ENCODE measurements around the gene TGFB1I1.

TGFB1I1 gene

GRCh38 chr16:31452631-31453106 is 19.3 kb upstream of the TGFB1I1 start:
- no peak for DNase-seq (ENCODE audit: low spot score)

DNA sequence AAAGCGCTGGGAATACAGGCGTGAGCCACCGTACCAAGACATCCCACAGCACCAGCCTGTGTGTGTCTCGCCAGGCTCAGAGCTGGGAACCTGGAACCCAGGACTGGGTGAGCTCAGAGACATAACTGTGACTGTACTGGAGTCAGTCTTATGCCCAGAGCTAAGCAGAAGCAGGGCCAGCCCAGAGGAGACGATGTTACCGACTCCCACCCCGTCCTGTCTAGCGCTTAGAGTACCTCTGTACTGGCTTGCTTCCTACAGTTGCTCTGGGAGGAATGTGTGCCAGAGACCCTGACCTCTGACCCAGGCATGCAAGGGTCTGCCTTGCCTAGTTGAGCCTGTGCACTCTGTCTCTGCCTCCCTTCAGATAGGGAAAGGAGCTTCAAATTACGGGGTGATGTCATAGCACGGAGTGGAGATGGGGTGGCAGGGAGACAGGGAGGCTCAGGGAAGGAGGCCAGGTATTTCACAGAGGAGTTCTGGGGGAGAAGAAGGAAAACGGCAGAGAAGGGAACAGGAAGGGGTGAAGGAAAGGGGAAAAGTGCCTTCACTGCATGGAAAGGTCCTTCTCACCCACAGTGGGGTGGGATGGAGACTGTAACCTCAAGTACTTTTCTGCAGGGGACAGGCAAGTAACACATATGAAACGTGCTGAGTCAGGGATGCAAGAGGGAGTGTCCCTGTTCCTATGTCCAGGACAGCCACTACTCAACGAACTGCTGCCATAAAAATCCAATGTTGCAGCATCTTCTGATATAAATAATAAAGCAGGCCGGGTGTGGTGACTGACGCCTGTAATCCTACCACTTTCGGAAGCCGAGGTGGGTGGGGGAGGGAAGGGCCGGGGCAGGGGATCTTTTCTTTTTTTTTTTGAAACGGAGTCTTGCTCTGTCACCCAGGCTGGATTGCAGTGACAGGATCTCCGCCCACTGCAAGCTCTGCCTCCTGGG is 18.4 kb upstream of the TGFB1I1 start:
- DNase-seq (ENCODE audit: low spot score), result no peak

DNA sequence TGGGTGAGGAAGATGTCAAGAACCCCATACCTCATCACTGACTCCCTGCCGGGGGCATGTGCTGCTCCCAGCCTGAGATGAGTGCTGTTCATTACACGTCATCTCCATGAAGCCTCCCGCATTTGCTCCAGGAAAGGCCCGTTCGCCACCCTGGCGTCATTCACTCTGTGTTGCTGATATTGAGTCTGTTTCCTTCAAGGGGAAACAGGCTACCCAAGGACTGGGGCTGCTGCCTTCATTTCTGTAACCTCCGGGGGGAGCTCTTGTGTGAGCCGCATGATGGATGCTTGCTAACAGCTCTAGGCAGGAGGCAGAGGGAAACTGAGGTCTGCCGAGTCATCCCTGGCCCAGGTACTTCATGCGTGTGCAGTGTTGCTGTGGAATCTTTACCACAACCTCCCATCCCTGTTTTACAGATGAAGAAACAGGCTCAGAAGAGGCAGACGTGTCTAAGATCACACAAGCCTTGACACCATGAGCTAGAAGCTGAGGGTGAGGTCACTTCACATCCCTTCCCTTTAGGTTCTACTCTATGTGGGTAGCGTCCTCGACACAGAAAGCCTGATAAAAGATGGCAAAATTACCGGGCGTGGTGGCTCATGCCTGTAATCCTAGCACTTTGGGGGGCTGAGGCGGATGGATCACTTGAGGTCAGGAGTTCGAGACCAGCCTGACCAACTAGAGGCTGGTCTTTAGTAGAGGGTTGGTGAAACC is 16.2 kb upstream of the TGFB1I1 start:
- DNase-seq (ENCODE audit: low spot score), result peak; percentile 60

- DNase-seq (ENCODE audit: low spot score), result no peak
Observed at GRCh38 chr16:31456988-31457360, 15.0 kb upstream of the TGFB1I1 start.

DNA sequence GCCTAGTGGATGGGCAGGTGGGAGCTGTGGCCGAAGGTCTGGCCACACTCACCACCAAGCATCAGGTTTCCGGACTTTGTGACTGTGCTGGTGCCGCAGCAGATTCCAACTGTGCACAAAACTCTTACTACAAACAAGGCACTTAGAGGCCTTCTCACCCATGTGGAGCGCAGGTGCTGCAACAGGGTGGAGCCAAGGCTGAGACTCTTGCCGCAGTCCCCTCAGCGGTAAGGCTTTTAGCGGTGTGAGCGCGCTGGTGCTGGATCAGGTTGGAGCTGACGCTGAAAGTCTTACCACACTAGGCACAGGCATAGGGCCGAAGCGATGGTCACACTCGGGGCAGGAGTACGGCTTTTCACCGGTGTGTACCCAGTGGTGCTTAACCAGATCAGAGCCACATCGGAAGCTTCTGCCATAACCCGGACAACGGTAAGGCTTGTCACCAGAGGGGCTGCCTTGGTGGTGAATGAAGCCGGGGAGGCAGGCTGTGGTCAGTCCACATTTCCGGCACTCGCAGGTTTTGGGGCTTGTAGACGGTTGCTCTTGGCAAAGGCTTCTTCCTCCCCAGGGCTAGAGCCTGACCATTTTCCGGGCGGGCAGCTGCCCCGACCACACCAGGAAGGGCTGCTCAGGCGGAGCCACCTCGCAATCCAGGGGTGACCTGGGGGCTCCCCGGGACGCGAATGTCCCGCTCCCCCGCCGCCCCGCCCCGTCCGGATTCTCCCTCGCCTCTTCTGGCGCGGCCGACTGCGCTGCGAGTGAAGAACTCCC is 13.7 kb upstream of the TGFB1I1 start:
- peak; percentile 54 for DNase-seq (ENCODE audit: low spot score)

- DNase-seq (ENCODE audit: low spot score), result peak; percentile 99
Observed at GRCh38 chr16:31458844-31459686, 12.9 kb upstream of the TGFB1I1 start, which contains the start of gene ARMC5. Gene ARMC5, plus strand, starts transcription at chr16:31459501. Its CDS starts 24 bp downstream, at chr16:31459525.

GRCh38 chr16:31459687-31460581 is 12.0 kb upstream of the TGFB1I1 start:
- peak; percentile 99 for DNase-seq (ENCODE audit: low spot score)

DNA sequence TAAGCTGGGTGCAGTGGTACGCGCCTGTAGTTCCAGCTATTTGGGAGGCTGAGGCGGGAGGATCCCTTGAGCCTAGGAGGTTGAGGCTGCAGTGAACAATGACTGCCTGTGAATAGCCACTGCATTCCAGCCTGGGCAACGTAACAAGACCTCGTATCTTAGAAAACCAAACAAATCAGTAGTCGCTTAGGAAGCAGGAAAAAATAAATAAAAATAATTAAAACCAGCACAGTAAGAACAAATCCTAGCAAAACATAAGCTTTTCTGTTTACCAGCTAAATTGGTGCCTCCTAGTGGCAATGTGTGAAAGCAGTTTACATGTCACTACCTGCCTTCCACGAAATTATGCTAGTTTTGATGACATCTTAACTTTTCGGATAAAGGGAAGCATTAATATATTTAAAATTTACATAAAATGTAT is 11.4 kb upstream of the TGFB1I1 start:
- DNase-seq (ENCODE audit: low spot score), result peak; percentile 46

GRCh38 chr16:31461201-31461920 is 10.6 kb upstream of the TGFB1I1 start:
- no peak for DNase-seq (ENCODE audit: low spot score)

DNA sequence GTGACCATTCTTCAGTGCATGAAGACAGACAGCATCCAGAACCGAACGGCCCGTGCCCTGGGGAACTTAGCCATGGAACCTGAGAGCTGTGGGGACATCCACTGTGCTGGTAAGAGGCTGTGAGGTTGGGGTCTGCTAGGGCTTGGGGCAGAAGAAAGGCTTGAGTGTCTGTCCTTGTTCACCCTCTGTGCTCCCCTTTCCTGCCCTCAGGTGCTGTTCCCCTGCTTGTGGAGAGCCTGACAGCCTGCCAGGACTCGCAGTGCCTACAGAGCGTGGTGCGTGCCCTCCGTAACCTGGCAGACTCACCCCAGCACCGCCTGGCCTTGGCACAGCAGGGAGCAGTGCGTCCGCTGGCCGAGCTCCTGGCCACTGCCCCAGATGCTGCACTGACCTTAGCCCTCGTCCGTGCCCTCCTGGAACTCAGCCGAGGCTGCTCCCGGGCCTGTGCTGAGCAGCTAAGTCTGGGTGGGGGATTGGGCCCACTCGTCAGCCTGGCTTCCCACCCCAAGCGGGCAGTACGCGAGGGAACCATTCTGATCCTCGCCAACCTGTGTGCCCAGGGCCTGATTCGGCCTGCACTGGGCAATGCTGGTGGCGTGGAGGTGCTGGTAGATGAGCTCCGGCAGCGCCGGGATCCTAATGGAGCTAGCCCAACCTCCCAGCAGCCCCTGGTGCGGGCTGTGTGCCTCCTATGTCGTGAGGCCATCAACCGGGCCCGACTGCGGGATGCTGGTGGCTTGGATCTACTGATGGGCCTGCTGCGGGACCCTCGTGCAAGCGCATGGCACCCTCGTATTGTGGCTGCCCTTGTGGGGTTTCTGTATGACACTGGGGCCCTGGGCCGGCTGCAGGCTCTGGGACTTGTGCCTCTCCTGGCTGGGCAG is 9.8 kb upstream of the TGFB1I1 start:
- no peak for DNase-seq (ENCODE audit: low spot score)

DNA sequence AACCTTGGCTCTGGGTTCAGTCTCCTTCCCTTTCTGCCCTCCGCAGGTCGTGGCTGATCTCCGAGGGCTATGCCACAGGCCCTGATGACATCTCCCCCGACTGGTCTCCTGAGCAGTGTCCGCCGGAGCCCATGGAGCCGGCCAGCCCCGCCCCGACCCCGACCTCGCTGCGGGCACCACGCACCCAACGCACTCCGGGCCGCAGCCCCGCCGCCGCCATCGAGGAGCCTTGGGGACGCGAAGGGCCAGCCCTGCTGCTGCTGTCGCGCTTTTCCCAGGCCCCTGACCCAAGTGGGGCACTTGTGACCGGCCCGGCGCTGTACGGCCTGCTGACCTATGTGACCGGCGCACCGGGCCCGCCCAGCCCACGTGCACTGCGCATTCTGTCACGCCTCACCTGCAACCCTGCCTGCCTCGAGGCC is 7.6 kb upstream of the TGFB1I1 start:
- DNase-seq (ENCODE audit: low spot score), result no peak

- no peak for DNase-seq (ENCODE audit: low spot score)
Observed at GRCh38 chr16:31464781-31465260, 7.1 kb upstream of the TGFB1I1 start.

GRCh38 chr16:31465788-31466370 is 6.1 kb upstream of the TGFB1I1 start:
- no peak for DNase-seq (ENCODE audit: low spot score)

GRCh38 chr16:31466381-31466841 is 5.5 kb upstream of the TGFB1I1 start:
- no peak for DNase-seq (ENCODE audit: low spot score)

DNA sequence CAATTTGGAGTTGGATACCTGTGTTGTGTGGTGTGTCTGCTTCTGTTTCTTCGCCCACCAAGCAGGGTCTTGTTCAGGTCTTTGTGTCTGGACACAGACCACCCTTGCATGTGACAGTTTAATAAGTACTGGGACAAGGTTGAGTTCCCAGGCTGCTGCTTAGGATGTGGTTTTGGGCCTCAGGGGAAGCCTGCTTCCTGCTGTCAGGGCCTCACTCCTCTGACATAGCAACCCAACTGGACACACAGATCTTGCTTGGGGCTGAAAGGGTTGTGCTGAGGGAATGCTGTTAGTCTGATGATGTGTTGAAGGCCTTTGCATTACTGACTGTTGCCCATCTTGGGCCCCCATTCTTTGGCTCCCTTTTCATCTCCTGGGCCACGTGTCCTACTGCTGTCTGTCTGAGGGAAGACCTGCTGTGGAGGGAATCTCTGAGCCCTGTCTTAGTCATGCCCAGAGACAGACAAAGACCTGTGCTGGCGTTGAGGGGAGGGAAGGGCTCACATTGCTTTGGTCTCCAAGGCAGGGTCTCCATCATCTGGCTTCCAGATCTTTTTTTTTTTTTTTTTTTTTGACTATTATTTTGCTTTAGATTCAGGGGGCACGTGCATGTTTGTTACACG is 4.7 kb upstream of the TGFB1I1 start:
- no peak for DNase-seq (ENCODE audit: low spot score)

- no peak for DNase-seq (ENCODE audit: low spot score)
Observed at GRCh38 chr16:31467858-31468257, 4.1 kb upstream of the TGFB1I1 start.

DNA sequence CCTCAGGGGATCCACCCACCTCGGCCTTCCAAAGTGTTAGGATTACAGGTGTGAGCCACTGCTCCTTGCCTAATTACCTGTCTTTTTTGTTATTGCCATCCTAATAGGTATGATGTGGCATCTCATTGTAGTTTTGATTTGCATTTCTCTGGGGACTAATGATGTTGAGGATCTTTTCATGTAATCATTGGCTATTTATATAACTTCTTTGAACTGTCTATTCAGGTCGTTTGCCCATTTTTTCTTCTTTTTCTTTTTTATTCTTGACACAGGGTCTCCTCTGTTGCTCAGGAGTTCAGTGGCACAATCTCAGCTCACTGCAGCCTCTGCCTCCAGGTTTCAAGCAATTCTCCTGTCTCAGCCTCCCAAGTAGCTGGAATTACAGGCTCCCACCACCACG is 1.3 kb upstream of the TGFB1I1 start:
- DNase-seq (ENCODE audit: low spot score), result no peak

Data from SK-N-DZ (cell line).